ENCODE data around the gene COL18A1. TPM values are rescaled to one million over a fixed set of nuclear protein-coding genes. Genes with fewer than 3 reads are reported as not detected.

The COL18A1 gene
- polyA plus RNA-seq, 4 donors = 2.2 to 34.3 (median 16.5) TPM

- H3K27me3 ChIP-seq (ENCODE audit: control insufficient read depth in 3 of 3, insufficient read depth in 3 of 3, low read length in 3 of 3) = no peaks in the 10 kb centered on the region
- H3K4me3 ChIP-seq (ENCODE audit: low read depth in 1 of 3, low read length in 3 of 3) = no peak overlapping the region
- WGBS, 3 donors = 47 to 76% (median 50%) methylated on average over 5 of the region's 5 CpGs
- peaks cover 0 to 8% (median 0%) of the 10 kb centered on the region in 3 donors for H3K4me1 ChIP-seq (ENCODE audit: control insufficient read depth in 3 of 3, insufficient read depth in 2 of 3, low read depth in 1 of 3, low read length in 2 of 3)
- H3K9me3 ChIP-seq (ENCODE audit: control insufficient read depth in 2 of 2, insufficient read depth in 1 of 2, low read depth in 1 of 2, low read length in 1 of 2) = peaks cover 0 to 19% of the 10 kb centered on the region in 2 donors
- H3K27ac ChIP-seq (ENCODE audit: low read depth in 1 of 3, low read length in 2 of 3) = no peak overlapping the region
- no peak for FAIRE-seq
- DNase-seq = no peak
- peaks cover 0 to 3% (median 0%) of the 10 kb centered on the region in 3 donors for H3K36me3 ChIP-seq (ENCODE audit: control insufficient read depth in 3 of 3, insufficient read depth in 2 of 3, low read depth in 1 of 3, low read length in 3 of 3)
Measured at GRCh38 chr21:45464309-45464708, 59.3 kb downstream of the COL18A1 start.

DNA sequence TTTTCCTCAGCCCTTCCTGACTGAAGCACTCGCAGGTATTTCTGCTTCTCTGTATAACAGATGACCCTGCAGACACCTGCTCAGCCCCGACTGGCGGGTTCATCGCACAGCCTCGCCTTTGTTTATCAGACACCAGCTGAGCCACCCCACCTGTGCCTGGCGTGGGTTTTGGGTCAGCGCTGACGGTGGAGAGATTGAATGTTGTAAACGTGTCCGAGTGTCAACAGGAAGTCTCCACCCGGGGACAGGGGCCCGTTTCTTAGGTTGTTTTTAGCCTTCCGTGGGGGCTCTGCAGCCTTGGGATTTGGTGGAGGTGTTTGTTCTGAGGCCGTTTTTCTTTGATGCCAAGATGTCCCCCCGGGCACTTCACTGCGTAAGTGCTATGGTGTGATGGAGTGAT, 60.1 kb downstream of the COL18A1 start:
- Histone ChIP-seq H3K4me3 (ENCODE audit: low read depth in 1 of 3, low read length in 3 of 3) (no peak overlapping the region), H3K9me3 (ENCODE audit: control insufficient read depth in 2 of 2, insufficient read depth in 1 of 2, low read depth in 1 of 2, low read length in 1 of 2) (peaks cover 0 to 19% of the 10 kb centered on the region in 2 donors), H3K4me1 (ENCODE audit: control insufficient read depth in 3 of 3, insufficient read depth in 2 of 3, low read depth in 1 of 3, low read length in 2 of 3) (peaks cover 0 to 14% (median 0%) of the 10 kb centered on the region in 3 donors), H3K36me3 (ENCODE audit: control insufficient read depth in 3 of 3, insufficient read depth in 2 of 3, low read depth in 1 of 3, low read length in 3 of 3) (peaks cover 0 to 3% (median 0%) of the 10 kb centered on the region in 3 donors), H3K27me3 (ENCODE audit: control insufficient read depth in 3 of 3, insufficient read depth in 3 of 3, low read length in 3 of 3) (no peaks in the 10 kb centered on the region), H3K27ac (ENCODE audit: low read depth in 1 of 3, low read length in 2 of 3) (no peak overlapping the region)
- no peak for DNase-seq
- FAIRE-seq = no peak
- WGBS, 3 donors = 19 to 40% (median 25%) methylated on average over 16 of the region's 16 CpGs

GRCh38 chr21:45465611-45466329, 60.8 kb downstream of the COL18A1 start:
- H3K4me1 ChIP-seq (ENCODE audit: control insufficient read depth in 3 of 3, insufficient read depth in 2 of 3, low read depth in 1 of 3, low read length in 2 of 3) = peaks cover 0 to 14% (median 0%) of the 10 kb centered on the region in 3 donors
- no peaks in the 10 kb centered on the region for H3K36me3 ChIP-seq (ENCODE audit: control insufficient read depth in 3 of 3, insufficient read depth in 2 of 3, low read depth in 1 of 3, low read length in 3 of 3)
- 79 to 86% (median 81%) methylated on average over 27 of the region's 27 CpGs for WGBS, 3 donors
- H3K27me3 ChIP-seq (ENCODE audit: control insufficient read depth in 3 of 3, insufficient read depth in 3 of 3, low read length in 3 of 3) = no peaks in the 10 kb centered on the region
- no peak for FAIRE-seq
- H3K4me3 ChIP-seq (ENCODE audit: low read depth in 1 of 3, low read length in 3 of 3) = no peak overlapping the region
- no peak for DNase-seq
- no peak overlapping the region for H3K27ac ChIP-seq (ENCODE audit: low read depth in 1 of 3, low read length in 2 of 3)
- H3K9me3 ChIP-seq (ENCODE audit: control insufficient read depth in 2 of 2, insufficient read depth in 1 of 2, low read depth in 1 of 2, low read length in 1 of 2) = peaks cover 0 to 16% of the 10 kb centered on the region in 2 donors

DNA sequence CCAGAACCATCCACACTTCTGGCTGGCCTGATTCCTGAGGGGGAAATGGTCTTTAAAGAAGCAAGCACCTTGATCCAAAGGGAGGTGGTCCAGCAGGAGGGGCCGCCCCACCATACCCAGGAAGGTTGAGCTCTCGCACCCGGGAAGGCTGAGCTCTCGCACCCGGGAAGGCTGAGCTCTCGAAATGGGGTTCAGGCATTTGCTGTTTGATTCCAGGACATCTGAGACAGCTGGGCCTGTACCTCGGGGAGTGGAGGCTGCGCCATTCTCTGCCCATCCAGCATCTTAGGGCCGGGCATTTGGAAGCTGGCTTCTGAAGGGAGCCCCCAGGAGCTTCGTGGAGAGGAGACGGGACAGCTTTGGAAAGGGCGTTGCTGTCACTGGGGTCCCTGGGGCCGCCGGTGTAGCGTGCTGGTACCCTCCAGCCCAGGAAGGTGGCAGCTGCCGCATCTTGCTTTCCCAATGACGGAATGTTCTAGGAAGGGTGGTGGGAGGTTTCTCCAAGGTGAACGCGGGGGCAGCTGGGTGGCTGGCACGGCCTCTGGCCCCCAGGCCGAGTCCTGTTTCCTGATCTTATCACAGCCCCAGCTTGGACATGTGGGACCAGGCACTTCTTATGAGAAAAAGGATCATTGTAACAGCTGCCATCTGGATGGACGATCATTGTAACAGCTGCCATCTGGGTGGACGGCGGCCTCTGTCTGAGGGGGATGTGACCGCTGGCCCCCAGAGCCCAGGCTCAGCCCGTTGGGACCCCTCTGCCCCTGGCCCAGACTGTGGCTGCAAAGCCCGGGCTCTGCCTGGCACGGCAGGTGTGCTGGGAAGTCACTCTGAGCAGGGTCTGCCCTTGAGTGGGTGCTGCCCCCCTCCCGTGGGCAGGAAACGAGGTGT, 61.6 kb downstream of the COL18A1 start:
- H3K4me1 ChIP-seq (ENCODE audit: control insufficient read depth in 3 of 3, insufficient read depth in 2 of 3, low read depth in 1 of 3, low read length in 2 of 3) = peaks cover 0 to 22% (median 0%) of the 10 kb centered on the region in 3 donors
- no peak overlapping the region for H3K4me3 ChIP-seq (ENCODE audit: low read depth in 1 of 3, low read length in 3 of 3)
- peaks cover 0 to 9% of the 10 kb centered on the region in 2 donors for H3K9me3 ChIP-seq (ENCODE audit: control insufficient read depth in 2 of 2, insufficient read depth in 1 of 2, low read depth in 1 of 2, low read length in 1 of 2)
- H3K27me3 ChIP-seq (ENCODE audit: control insufficient read depth in 3 of 3, insufficient read depth in 3 of 3, low read length in 3 of 3) = no peaks in the 10 kb centered on the region
- FAIRE-seq (no peak), DNase-seq (no peak)
- no peak overlapping the region for H3K27ac ChIP-seq (ENCODE audit: low read depth in 1 of 3, low read length in 2 of 3)
- 84 to 87% (median 86%) methylated on average over 29 to 30 of the region's 30 CpGs for WGBS, 3 donors
- no peaks in the 10 kb centered on the region for H3K36me3 ChIP-seq (ENCODE audit: control insufficient read depth in 3 of 3, insufficient read depth in 2 of 3, low read depth in 1 of 3, low read length in 3 of 3)

DNA sequence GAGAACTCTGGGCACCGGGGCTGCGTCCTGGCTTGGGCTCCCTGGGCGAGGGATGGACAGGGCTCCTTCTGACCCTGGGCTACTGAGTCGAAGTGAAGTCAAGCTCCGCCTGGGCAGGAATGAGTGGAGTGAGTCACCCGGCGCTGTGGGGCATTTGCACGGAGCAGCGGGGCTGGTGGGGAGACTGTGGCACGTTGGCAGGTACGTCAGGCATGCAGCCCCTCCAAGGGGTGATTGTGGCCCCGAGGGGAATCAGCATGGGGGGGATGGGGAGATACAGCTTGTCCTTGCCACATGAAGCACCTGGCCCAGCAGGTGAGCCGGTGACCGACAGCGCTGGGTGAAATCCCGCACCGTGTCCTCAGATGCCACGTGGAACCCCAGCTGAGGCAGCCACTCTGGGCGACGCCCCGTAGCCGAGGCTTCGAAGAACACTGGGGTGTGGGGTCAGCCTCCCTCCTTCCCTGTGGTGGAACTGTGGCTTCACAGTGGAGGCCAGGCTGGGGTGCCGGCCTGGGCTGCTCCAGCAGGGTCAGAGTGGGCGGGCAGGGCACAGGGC, 62.3 kb downstream of the COL18A1 start:
- Histone ChIP-seq H3K36me3 (ENCODE audit: control insufficient read depth in 3 of 3, insufficient read depth in 2 of 3, low read depth in 1 of 3, low read length in 3 of 3) (no peaks in the 10 kb centered on the region), H3K27me3 (ENCODE audit: control insufficient read depth in 3 of 3, insufficient read depth in 3 of 3, low read length in 3 of 3) (no peaks in the 10 kb centered on the region), H3K4me3 (ENCODE audit: low read depth in 1 of 3, low read length in 3 of 3) (no peak overlapping the region), H3K27ac (ENCODE audit: low read depth in 1 of 3, low read length in 2 of 3) (no peak overlapping the region), H3K4me1 (ENCODE audit: control insufficient read depth in 3 of 3, insufficient read depth in 2 of 3, low read depth in 1 of 3, low read length in 2 of 3) (peaks cover 0 to 28% (median 3%) of the 10 kb centered on the region in 3 donors), H3K9me3 (ENCODE audit: control insufficient read depth in 2 of 2, insufficient read depth in 1 of 2, low read depth in 1 of 2, low read length in 1 of 2) (peaks cover 0 to 6% of the 10 kb centered on the region in 2 donors)
- FAIRE-seq (no peak), DNase-seq (no peak)
- 73 to 87% (median 74%) methylated on average over 23 to 25 of the region's 25 CpGs for WGBS, 3 donors

DNA sequence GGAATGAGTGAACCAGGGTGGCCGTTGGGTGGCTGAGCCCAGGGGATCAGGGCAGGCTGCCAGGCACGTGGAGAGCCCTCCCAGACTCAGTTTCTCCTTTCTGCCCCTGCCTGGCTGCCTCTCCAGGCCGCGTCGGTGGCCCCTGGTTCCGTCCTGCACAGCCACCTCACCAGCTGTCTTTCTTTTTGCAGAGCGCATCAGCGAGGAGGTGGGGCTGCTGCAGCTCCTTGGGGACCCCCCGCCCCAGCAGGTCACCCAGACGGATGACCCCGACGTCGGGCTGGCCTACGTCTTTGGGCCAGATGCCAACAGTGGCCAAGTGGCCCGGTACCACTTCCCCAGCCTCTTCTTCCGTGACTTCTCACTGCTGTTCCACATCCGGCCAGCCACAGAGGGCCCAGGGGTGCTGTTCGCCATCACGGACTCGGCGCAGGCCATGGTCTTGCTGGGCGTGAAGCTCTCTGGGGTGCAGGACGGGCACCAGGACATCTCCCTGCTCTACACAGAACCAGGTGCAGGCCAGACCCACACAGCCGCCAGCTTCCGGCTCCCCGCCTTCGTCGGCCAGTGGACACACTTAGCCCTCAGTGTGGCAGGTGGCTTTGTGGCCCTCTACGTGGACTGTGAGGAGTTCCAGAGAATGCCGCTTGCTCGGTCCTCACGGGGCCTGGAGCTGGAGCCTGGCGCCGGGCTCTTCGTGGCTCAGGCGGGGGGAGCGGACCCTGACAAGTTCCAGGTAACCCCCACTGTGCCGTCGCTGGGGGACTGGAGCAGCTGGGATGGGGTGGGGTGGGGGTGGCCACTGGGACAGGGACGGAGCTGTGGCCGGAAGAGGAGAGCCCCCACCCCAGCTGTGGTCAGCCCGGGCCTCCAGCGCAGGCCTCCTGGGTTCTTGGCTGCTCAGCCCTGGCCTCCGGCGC, 63.3 kb downstream of the COL18A1 start:
- no peaks in the 10 kb centered on the region for H3K27me3 ChIP-seq (ENCODE audit: control insufficient read depth in 3 of 3, insufficient read depth in 3 of 3, low read length in 3 of 3)
- no peak overlapping the region for H3K4me3 ChIP-seq (ENCODE audit: low read depth in 1 of 3, low read length in 3 of 3)
- H3K9me3 ChIP-seq (ENCODE audit: control insufficient read depth in 2 of 2, insufficient read depth in 1 of 2, low read depth in 1 of 2, low read length in 1 of 2) = peaks cover 0 to 2% of the 10 kb centered on the region in 2 donors
- H3K27ac ChIP-seq (ENCODE audit: low read depth in 1 of 3, low read length in 2 of 3) = no peak overlapping the region
- DNase-seq (no peak), FAIRE-seq (no peak)
- peaks cover 0 to 33% (median 3%) of the 10 kb centered on the region in 3 donors for H3K4me1 ChIP-seq (ENCODE audit: control insufficient read depth in 3 of 3, insufficient read depth in 2 of 3, low read depth in 1 of 3, low read length in 2 of 3)
- H3K36me3 ChIP-seq (ENCODE audit: control insufficient read depth in 3 of 3, insufficient read depth in 2 of 3, low read depth in 1 of 3, low read length in 3 of 3) = no peaks in the 10 kb centered on the region
- WGBS, 3 donors = 90 to 94% (median 90%) methylated on average over 36 to 45 of the region's 45 CpGs

GRCh38 chr21:45468971-45469272, 64.0 kb downstream of the COL18A1 start:
- FAIRE-seq (no peak), DNase-seq (no peak)
- H3K9me3 ChIP-seq (ENCODE audit: control insufficient read depth in 2 of 2, insufficient read depth in 1 of 2, low read depth in 1 of 2, low read length in 1 of 2) = no peaks in the 10 kb centered on the region
- peak overlapping the region in 1 of 3 donors; percentile 22 for H3K27ac ChIP-seq (ENCODE audit: low read depth in 1 of 3, low read length in 2 of 3)
- no peaks in the 10 kb centered on the region for H3K27me3 ChIP-seq (ENCODE audit: control insufficient read depth in 3 of 3, insufficient read depth in 3 of 3, low read length in 3 of 3)
- no peaks in the 10 kb centered on the region for H3K36me3 ChIP-seq (ENCODE audit: control insufficient read depth in 3 of 3, insufficient read depth in 2 of 3, low read depth in 1 of 3, low read length in 3 of 3)
- 89 to 91% (median 90%) methylated on average over 12 to 14 of the region's 14 CpGs for WGBS, 3 donors
- H3K4me3 ChIP-seq (ENCODE audit: low read depth in 1 of 3, low read length in 3 of 3) = no peak overlapping the region
- H3K4me1 ChIP-seq (ENCODE audit: control insufficient read depth in 3 of 3, insufficient read depth in 2 of 3, low read depth in 1 of 3, low read length in 2 of 3) = peaks cover 0 to 33% (median 3%) of the 10 kb centered on the region in 3 donors

Data from small intestine (tissue), 7 donors.